ENCODE data around the gene SOBP. TPM values are rescaled to one million over a fixed set of nuclear protein-coding genes. Genes with fewer than 3 reads are reported as not detected.

The SOBP gene
- total RNA-seq, 4 donors from 2014 or later, result 3.8 to 32.5 (median 19.4) TPM

- peaks cover 17 to 21% of the 10 kb centered on the region in 2 donors for H3K4me1 ChIP-seq
- no peak overlapping the region for H3K4me3 ChIP-seq
- TF ChIP-seq POLR2A (IDR thresholded peaks at IDR 0.05), result no peak
- TF ChIP-seq, protein P1, sequence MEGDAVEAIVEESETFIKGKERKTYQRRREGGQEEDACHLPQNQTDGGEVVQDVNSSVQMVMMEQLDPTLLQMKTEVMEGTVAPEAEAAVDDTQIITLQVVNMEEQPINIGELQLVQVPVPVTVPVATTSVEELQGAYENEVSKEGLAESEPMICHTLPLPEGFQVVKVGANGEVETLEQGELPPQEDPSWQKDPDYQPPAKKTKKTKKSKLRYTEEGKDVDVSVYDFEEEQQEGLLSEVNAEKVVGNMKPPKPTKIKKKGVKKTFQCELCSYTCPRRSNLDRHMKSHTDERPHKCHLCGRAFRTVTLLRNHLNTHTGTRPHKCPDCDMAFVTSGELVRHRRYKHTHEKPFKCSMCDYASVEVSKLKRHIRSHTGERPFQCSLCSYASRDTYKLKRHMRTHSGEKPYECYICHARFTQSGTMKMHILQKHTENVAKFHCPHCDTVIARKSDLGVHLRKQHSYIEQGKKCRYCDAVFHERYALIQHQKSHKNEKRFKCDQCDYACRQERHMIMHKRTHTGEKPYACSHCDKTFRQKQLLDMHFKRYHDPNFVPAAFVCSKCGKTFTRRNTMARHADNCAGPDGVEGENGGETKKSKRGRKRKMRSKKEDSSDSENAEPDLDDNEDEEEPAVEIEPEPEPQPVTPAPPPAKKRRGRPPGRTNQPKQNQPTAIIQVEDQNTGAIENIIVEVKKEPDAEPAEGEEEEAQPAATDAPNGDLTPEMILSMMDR (IDR thresholded peaks at IDR 0.05 in 4 of 5, conservative IDR thresholded peaks at IDR 0.05 in 1 of 5), result no peak
- H3K36me3 ChIP-seq, result no peaks in the 10 kb centered on the region
- in situ Hi-C loops (cut with MboI; ENCODE audit: low sequenced_read_pairs in 4 of 4) (loop anchor here in 2 of 4 donors (5.0 to 25.0 kb wide), 3 partner anchors 167 to 365 kb away; no protein-coding TSS in a partner anchor), intact Hi-C loops (cut with DNase I; ENCODE audit: low total_unique reads) (loop anchor here (10.0 kb wide), 1 partner anchor 1417 kb away; the partner anchor contains the start of genes CEP57L1 and SESN1)
- H3K27me3 ChIP-seq, result no peaks in the 10 kb centered on the region
- H3K27ac ChIP-seq, result no peak overlapping the region
- H3K9me3 ChIP-seq, result no peaks in the 10 kb centered on the region
- ATAC-seq (no peak), DNase-seq (no peak)
Observed at GRCh38 chr6:107677399-107677798, 187.5 kb downstream of the SOBP start.

DNA sequence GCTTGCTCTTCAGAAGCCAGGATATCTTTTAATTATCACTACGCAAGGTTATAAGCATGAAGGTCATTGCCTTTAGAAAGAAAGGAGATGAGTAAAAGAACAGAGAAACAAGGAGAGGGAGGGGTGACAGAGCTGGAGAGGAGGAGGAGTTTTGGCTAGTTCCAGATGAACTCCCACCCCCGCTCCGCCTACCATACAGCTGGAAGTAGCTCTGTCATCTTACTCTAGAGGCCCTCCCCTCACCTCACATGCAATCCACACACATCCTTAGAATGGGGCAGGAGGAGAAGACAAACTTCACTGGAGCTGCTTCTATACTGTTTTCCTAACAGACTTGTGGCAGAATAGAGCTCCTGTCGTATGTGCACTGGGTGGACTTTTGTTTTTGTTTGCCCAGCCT, 189.5 kb downstream of the SOBP start:
- TF ChIP-seq, protein P1 (IDR thresholded peaks at IDR 0.05 in 4 of 5, conservative IDR thresholded peaks at IDR 0.05 in 1 of 5), result no peak
- TF ChIP-seq POLR2A (IDR thresholded peaks at IDR 0.05), result no peak
- DNase-seq (no peak), ATAC-seq (no peak)
- intact Hi-C loops (cut with DNase I; ENCODE audit: low total_unique reads) (loop anchor here (10.0 kb wide), 1 partner anchor 1415 kb away; the partner anchor contains the start of genes CEP57L1 and SESN1), in situ Hi-C loops (cut with MboI; ENCODE audit: low sequenced_read_pairs in 4 of 4) (loop anchor here in 2 of 4 donors (5.0 to 25.0 kb wide), 3 partner anchors 165 to 367 kb away; no protein-coding TSS in a partner anchor)
- Histone ChIP-seq H3K36me3 (no peaks in the 10 kb centered on the region), H3K27me3 (no peaks in the 10 kb centered on the region), H3K27ac (no peak overlapping the region), H3K9me3 (no peaks in the 10 kb centered on the region), H3K4me1 (peaks cover 7% of the 10 kb centered on the region in 2 donors), H3K4me3 (no peak overlapping the region)

- Histone ChIP-seq H3K27ac (no peak overlapping the region), H3K9me3 (no peaks in the 10 kb centered on the region)
Observed at GRCh38 chr6:107682721-107683120, 192.8 kb downstream of the SOBP start.

GRCh38 chr6:107683183-107683582, 193.3 kb downstream of the SOBP start:
- no peak for ATAC-seq
- Histone ChIP-seq H3K4me3 (no peak overlapping the region), H3K36me3 (no peaks in the 10 kb centered on the region), H3K27me3 (no peaks in the 10 kb centered on the region), H3K27ac (no peak overlapping the region), H3K9me3 (no peaks in the 10 kb centered on the region), H3K4me1 (no peaks in the 10 kb centered on the region)
- intact Hi-C loops (cut with DNase I; ENCODE audit: low total_unique reads) (no loop called here), in situ Hi-C loops (cut with MboI; ENCODE audit: low sequenced_read_pairs in 4 of 4) (loop anchor here in 1 of 4 donors (25.0 kb wide), 1 partner anchor 371 kb away; no protein-coding TSS in a partner anchor)
- TF ChIP-seq, protein P1 (IDR thresholded peaks at IDR 0.05 in 4 of 5, conservative IDR thresholded peaks at IDR 0.05 in 1 of 5), result no peak
- TF ChIP-seq POLR2A (IDR thresholded peaks at IDR 0.05), result no peak
- DNase-seq, result no peak

More at GRCh38 chr6:107682721-107683120, 192.8 kb downstream of the SOBP start:
- H3K4me1 ChIP-seq, result no peaks in the 10 kb centered on the region
- DNase-seq, result no peak
- intact Hi-C loops (cut with DNase I; ENCODE audit: low total_unique reads) (no loop called here), in situ Hi-C loops (cut with MboI; ENCODE audit: low sequenced_read_pairs in 4 of 4) (loop anchor here in 1 of 4 donors (25.0 kb wide), 1 partner anchor 370 kb away; no protein-coding TSS in a partner anchor)
- H3K27me3 ChIP-seq, result no peaks in the 10 kb centered on the region
- no peaks in the 10 kb centered on the region for H3K36me3 ChIP-seq
- no peak for ATAC-seq
- no peak for TF ChIP-seq POLR2A (IDR thresholded peaks at IDR 0.05)
- TF ChIP-seq, protein P1 (IDR thresholded peaks at IDR 0.05 in 4 of 5, conservative IDR thresholded peaks at IDR 0.05 in 1 of 5), result no peak
- H3K4me3 ChIP-seq, result no peak overlapping the region

Measured in gastrocnemius medialis (tissue), 4 donors.